ENCODE data around the gene WDR73. TPM values are rescaled to one million over a fixed set of nuclear protein-coding genes. Genes with fewer than 3 reads are reported as not detected.

Gene WDR73
- total RNA-seq, 4 donors from 2014 or later: 13.7 to 26.8 (median 20.4) TPM

DNA sequence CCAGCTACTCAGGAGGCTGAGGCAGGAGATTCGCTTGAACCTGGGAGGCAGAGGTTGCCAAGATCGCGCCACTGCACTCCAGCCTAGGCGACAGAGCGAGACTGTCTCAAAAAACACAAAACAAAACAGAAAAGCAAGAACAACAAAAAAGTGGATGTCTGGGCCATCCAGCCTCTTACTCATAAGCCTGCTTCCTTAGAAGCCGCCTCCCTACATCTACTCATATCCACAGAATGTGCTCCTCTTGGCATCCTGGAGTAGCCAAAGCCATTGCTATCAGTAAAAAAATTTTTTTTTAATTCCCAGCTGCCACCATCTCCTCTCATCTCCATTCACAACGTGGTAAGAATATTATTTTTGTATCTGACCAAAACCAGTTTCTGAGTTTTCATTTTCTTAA lies 42.5 kb downstream of the WDR73 start:
- DNase-seq (ENCODE audit: low spot score): no peak
- ATAC-seq (ENCODE audit: low FRiP score): no peak
- TF ChIP-seq, protein P1, sequence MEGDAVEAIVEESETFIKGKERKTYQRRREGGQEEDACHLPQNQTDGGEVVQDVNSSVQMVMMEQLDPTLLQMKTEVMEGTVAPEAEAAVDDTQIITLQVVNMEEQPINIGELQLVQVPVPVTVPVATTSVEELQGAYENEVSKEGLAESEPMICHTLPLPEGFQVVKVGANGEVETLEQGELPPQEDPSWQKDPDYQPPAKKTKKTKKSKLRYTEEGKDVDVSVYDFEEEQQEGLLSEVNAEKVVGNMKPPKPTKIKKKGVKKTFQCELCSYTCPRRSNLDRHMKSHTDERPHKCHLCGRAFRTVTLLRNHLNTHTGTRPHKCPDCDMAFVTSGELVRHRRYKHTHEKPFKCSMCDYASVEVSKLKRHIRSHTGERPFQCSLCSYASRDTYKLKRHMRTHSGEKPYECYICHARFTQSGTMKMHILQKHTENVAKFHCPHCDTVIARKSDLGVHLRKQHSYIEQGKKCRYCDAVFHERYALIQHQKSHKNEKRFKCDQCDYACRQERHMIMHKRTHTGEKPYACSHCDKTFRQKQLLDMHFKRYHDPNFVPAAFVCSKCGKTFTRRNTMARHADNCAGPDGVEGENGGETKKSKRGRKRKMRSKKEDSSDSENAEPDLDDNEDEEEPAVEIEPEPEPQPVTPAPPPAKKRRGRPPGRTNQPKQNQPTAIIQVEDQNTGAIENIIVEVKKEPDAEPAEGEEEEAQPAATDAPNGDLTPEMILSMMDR (IDR thresholded peaks at IDR 0.05): no peak

DNA sequence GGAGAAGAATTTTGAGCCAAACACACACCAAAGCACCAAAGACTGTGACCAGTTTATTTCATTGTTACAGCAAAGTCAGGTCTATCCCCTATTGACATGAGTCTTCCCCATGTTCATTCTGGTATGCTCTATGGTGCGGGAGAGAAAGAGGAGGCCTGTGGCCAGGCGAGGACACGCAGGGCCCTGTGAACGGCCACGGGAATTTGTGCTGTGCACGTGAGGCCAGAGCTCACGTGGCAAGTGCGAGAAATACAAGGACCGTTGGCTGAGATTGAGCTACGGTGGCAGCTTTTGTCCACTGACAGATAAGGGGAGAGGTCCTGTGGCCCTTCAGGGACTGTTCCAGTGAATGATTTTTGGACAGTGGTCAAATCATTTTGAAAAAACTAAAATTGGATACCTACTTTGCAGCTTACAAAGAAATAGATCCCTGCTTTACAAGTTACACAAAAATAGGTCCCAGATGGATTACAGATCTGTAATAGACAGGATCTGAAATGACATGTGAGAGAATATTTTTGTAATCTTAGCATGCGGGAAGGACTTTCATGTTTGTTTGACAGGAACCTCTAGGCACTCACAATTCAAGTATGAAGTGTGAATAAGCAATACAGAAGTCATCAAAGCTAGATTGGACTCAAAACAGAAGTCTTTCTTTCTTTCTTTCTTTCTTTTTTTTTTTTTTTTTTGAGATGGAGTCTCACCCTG lies 44.1 kb downstream of the WDR73 start:
- DNase-seq (ENCODE audit: low spot score): no peak
- ATAC-seq (ENCODE audit: low FRiP score): no peak
- TF ChIP-seq, protein P1 (IDR thresholded peaks at IDR 0.05): no peak

DNA sequence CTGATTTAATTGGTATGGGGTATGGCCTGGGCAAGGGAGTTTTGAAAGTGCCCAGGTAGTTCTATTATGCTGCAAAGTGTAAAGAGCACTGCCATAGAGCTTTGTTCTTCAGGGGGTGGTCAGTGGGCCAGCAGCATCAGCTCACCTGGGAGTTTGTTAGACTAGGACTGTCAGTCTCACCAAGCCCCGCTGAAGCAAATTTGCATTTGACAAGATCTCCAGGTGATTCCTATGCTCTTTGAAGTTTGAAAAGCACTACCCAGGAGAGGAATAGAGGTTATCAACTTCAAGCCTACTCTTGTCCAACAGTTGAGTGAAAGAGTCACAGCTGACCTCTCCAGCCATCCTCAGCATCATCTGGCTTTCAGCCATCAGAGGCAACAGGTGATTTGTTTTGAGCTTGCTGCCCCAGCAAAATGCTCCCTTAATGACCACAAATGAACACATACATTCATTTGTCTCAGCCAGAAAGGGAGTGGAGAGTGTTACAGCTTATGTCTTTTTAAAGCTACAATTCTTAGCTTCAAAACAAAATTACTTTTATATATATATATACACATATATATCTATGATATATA lies 45.3 kb downstream of the WDR73 start:
- no peak for DNase-seq (ENCODE audit: low spot score)
- TF ChIP-seq, protein P1 (IDR thresholded peaks at IDR 0.05): no peak
- ATAC-seq (ENCODE audit: low FRiP score): no peak

DNA sequence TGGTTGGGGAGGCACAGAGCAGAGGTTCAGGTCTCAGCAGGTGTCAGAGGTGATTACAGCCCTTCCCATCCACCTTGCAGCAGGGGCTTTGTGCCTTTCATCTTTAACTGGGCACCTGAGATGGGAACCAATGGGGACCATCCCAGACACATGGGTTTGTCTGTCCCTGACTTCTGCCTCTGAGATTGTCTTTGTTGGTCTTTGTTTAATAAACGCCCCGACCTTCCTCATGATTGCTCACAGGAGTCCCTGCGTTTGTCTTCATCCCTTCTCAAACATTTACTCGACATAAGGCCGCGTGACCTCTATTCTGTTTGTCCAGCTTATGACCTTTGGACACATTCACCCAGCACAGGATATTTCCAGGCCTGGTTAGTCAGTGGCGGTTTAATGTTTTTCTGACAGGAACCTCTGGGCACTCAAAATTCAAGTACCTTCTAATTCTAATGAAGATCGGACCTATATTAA lies 47.4 kb downstream of the WDR73 start:
- ATAC-seq (ENCODE audit: low FRiP score): no peak
- no peak for DNase-seq (ENCODE audit: low spot score)
- TF ChIP-seq, protein P1 (IDR thresholded peaks at IDR 0.05): no peak

DNA sequence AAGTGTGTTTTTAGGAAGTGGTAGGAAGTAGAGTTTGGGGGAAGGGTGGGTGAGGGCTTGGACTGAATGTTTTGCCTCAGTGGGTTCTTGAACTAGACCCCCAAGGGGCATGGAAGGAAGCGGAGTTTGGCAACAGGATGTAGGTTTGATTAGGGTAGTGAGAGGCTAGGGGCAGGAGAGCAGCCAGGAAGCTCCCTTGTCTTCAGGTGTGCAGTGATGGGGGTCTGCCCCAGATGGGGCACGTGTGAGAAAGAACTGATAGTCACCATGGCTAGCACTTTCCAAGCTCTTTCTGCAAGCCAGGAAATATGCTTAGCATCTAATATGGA lies 48.6 kb downstream of the WDR73 start:
- no peak for DNase-seq (ENCODE audit: low spot score)
- no peak for ATAC-seq (ENCODE audit: low FRiP score)
- TF ChIP-seq, protein P1 (IDR thresholded peaks at IDR 0.05): no peak

DNA sequence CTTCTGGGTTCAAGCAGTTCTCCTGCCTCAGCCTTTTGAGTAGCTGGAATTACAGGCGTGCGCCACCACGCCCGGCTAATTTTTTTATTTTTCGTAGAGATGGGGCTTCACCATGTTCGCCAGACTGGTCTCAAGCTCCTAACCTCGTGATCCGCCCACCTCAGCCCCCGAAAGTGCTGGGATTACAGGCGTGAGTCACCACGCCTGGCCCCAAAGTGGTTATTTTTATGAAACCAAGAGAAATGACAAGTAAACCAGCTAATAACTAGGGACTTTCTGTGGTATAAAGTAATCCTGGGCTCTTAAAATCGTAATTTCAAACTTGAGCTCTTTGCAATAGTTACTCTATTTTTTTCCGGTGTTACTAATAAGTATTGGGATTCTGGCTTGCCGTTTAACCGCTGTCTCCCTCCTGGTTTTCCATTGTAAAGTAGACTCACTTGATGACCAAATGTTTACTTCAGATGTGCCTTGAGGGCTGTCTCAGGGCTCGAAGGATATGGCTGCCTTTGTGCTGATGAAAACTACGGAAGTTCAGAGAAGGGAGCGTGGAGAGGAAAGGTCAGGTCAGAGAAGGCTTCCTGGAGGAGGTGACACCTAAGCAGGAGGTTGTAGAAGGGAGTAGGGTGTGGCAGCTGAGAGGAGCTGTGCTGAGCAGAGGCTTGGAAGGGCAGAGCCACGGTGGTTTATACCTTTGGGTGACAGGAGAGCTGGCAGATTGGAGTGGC lies 49.1 kb downstream of the WDR73 start:
- TF ChIP-seq, protein P1 (IDR thresholded peaks at IDR 0.05): no peak
- no peak for ATAC-seq (ENCODE audit: low FRiP score)
- DNase-seq (ENCODE audit: low spot score): no peak
